Esophagus muscularis mucosa (tissue), 4 donors: ENCODE data around the gene WDR82. TPM values are rescaled to one million over a fixed set of nuclear protein-coding genes. Genes with fewer than 3 reads are reported as not detected.
A peak's percentile ranks its signal among the peaks of the same experiment; 100 is the strongest.

Source experiments
- DNase-seq: peaks from one replicate; pipeline ENCODE4 v3.0.0-alpha.2; 2017; ENCODE audit errors: extremely low spot score
- H3K27ac ChIP-seq, 4 donors: fragments of 200-600 bp; sonication (generic); replicated peaks in 1 of 4; 1 replicate in 3 of 4; 2 replicates in 1 of 4; pipeline ENCODE4 v1.5.1; 2016 to 2019; ENCODE audit warnings: mild to moderate bottlenecking in 1 of 4
- H3K27me3 ChIP-seq, 4 donors: fragments of 200-600 bp; sonication (generic); one replicate each; pipeline versions ENCODE4 v1.5.1 to v1.6.0; 2016 to 2019
- H3K36me3 ChIP-seq, 4 donors: fragments of 200-600 bp; sonication (generic); one replicate each; pipeline ENCODE4 v1.5.1; 2016 to 2019
- H3K4me1 ChIP-seq, 4 donors: fragments of 200-600 bp; sonication (generic); one replicate each; pipeline ENCODE4 v1.5.1; 2016 to 2019
- H3K4me3 ChIP-seq, 4 donors: fragments of 200-600 bp; sonication (generic); 1 replicate in 2 of 4; 2 replicates in 2 of 4; pipeline ENCODE4 v1.5.1; 2016 to 2019; ENCODE audit warnings: mild to moderate bottlenecking in 4 of 4, moderate library complexity in 1 of 4
- H3K9me3 ChIP-seq, 4 donors: fragments of 200-600 bp; sonication (generic); 1 replicate in 3 of 4; 2 replicates in 1 of 4; pipeline ENCODE4 v1.5.1; 2016 to 2019
- EP300 ChIP-seq: sonication (generic); formaldehyde crosslinking; IDR thresholded peaks from one replicate; pipeline ENCODE4 v1.6.1; 2017; ENCODE audit warnings: antibody characterized with exemption
- POLR2A ChIP-seq: fragments of 450-650 bp; IDR thresholded peaks from one replicate; pipeline ENCODE4 v1.6.1; 2017; ENCODE audit warnings: antibody characterized with exemption, moderate library complexity, mild to moderate bottlenecking, low read depth
- POLR2AphosphoS5 ChIP-seq, 2 donors: sonication (generic); formaldehyde crosslinking; IDR thresholded peaks; one replicate each; pipeline ENCODE4 v1.6.1; 2017; ENCODE audit warnings: antibody characterized with exemption in 2 of 2
- WGBS: methylation state at CpG from one replicate; pipeline ENCODE4 v1.1.5; 2018; 5-methylcytosine and 5-hydroxymethylcytosine counted together
- intact Hi-C: fragments of 100-400 bp; cut with DNase I; formaldehyde crosslinking; loops from one replicate; pipeline ENCODE4 v1.15.1; 2023
- total RNA-seq, 4 donors: library from RNA; depleted of rRNA; stranded (reverse); fragments of >200 nt; gene quantifications; one replicate each; pipeline versions ENCODE4 v1.1.0 to v1.2.1, GENCODE V29; 2016
- TF ChIP-seq, protein P1 (sequence below), 3 experiments: fragments of 200-600 bp in 2 of 3; fragments of 450-650 bp in 1 of 3; sonication (generic) in 2 of 3; IDR thresholded peaks; one replicate each; pipeline ENCODE4 v1.5.1; 2017 to 2019; ENCODE audit warnings: antibody characterized with exemption in 3 of 3, mild to moderate bottlenecking in 2 of 3, moderate library complexity in 1 of 3

WDR82 gene
- total RNA-seq, 4 donors from 2014 or later: 62.6 to 101 (median 80.9) TPM

- H3K27ac ChIP-seq: no peak overlapping the region
- peaks cover 38 to 67% (median 66%) of the 10 kb centered on the region in 4 donors for H3K4me1 ChIP-seq
- DNase-seq: no peak
- H3K9me3 ChIP-seq: no peaks in the 10 kb centered on the region
- TF ChIP-seq POLR2A (no peak), EP300 (no peak), POLR2AphosphoS5 (IDR thresholded peaks at IDR 0.05) (peak in 1 of 2 donors; percentile 53)
- TF ChIP-seq, protein P1, sequence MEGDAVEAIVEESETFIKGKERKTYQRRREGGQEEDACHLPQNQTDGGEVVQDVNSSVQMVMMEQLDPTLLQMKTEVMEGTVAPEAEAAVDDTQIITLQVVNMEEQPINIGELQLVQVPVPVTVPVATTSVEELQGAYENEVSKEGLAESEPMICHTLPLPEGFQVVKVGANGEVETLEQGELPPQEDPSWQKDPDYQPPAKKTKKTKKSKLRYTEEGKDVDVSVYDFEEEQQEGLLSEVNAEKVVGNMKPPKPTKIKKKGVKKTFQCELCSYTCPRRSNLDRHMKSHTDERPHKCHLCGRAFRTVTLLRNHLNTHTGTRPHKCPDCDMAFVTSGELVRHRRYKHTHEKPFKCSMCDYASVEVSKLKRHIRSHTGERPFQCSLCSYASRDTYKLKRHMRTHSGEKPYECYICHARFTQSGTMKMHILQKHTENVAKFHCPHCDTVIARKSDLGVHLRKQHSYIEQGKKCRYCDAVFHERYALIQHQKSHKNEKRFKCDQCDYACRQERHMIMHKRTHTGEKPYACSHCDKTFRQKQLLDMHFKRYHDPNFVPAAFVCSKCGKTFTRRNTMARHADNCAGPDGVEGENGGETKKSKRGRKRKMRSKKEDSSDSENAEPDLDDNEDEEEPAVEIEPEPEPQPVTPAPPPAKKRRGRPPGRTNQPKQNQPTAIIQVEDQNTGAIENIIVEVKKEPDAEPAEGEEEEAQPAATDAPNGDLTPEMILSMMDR (IDR thresholded peaks at IDR 0.05): peak; percentile 81 to 95 (median 85)
- intact Hi-C loops: no loop called here
- peaks cover 0 to 5% (median 3%) of the 10 kb centered on the region in 4 donors for H3K36me3 ChIP-seq
- H3K27me3 ChIP-seq: no peaks in the 10 kb centered on the region
- no peak overlapping the region for H3K4me3 ChIP-seq
- WGBS: 30% methylated on average over 9 of the region's 9 CpGs
Observed at GRCh38 chr3:52220380-52221026, 57.9 kb downstream of the WDR82 start.

GRCh38 chr3:52218937-52219650 is 59.4 kb downstream of the WDR82 start:
- intact Hi-C loops: no loop called here
- Histone ChIP-seq H3K9me3 (no peaks in the 10 kb centered on the region), H3K4me3 (no peak overlapping the region), H3K36me3 (peaks cover 12 to 19% (median 18%) of the 10 kb centered on the region in 4 donors), H3K4me1 (peaks cover 38 to 67% (median 66%) of the 10 kb centered on the region in 4 donors), H3K27ac (peak overlapping the region in 3 of 4 donors; percentile 45 to 60 (median 56)), H3K27me3 (no peaks in the 10 kb centered on the region)
- TF ChIP-seq POLR2A (no peak), POLR2AphosphoS5 (IDR thresholded peaks at IDR 0.05) (peak in 1 of 2 donors; percentile 35), EP300 (no peak)
- TF ChIP-seq, protein P1 (IDR thresholded peaks at IDR 0.05): no peak
- DNase-seq: no peak
- 33% methylated on average over 4 of the region's 6 CpGs for WGBS

DNA sequence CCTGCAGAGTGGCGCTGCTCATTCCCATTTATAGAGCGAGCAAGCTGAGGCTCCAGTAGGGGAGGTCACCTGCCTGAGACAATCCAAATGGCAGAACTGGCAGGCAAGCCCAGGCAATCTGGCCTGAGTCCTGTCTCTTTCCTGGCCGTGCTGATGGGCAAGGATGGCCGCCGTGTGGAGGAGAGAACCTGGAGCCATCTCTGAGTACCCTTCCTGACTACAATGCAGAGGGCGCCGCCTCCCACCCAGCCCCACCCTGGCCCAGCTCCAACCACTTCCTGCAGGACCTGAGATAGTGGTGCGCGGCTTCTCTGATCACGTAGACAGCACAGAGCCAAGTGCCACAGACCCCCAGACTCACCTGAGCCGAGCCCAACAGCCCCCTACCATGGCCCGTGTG is 60.0 kb downstream of the WDR82 start:
- no peaks in the 10 kb centered on the region for H3K9me3 ChIP-seq
- no peak overlapping the region for H3K4me3 ChIP-seq
- intact Hi-C loops: no loop called here
- DNase-seq: no peak
- TF ChIP-seq POLR2A: no peak
- TF ChIP-seq EP300: no peak
- TF ChIP-seq, protein P1 (IDR thresholded peaks at IDR 0.05): no peak
- TF ChIP-seq POLR2AphosphoS5 (IDR thresholded peaks at IDR 0.05): no peak
- peaks cover 38 to 67% (median 66%) of the 10 kb centered on the region in 4 donors for H3K4me1 ChIP-seq
- H3K36me3 ChIP-seq: peaks cover 18 to 25% (median 24%) of the 10 kb centered on the region in 4 donors
- H3K27ac ChIP-seq: peak overlapping the region; percentile 28 to 60 (median 50)
- H3K27me3 ChIP-seq: no peaks in the 10 kb centered on the region
- 75% methylated on average over 5 of the region's 12 CpGs for WGBS

GRCh38 chr3:52218026-52218425 is 60.4 kb downstream of the WDR82 start:
- TF ChIP-seq EP300: no peak
- no peak for TF ChIP-seq POLR2A
- intact Hi-C loops: no loop called here

GRCh38 chr3:52217409-52217805 is 61.0 kb downstream of the WDR82 start:
- 87% methylated on average over 9 of the region's 10 CpGs for WGBS
- H3K4me1 ChIP-seq: peaks cover 38 to 67% (median 64%) of the 10 kb centered on the region in 4 donors
- intact Hi-C loops: no loop called here

More at GRCh38 chr3:52218026-52218425, 60.4 kb downstream of the WDR82 start:
- Histone ChIP-seq H3K36me3 (peaks cover 23 to 30% (median 28%) of the 10 kb centered on the region in 4 donors), H3K27ac (peak overlapping the region; percentile 28 to 60 (median 50)), H3K4me3 (no peak overlapping the region), H3K4me1 (peaks cover 38 to 67% (median 66%) of the 10 kb centered on the region in 4 donors), H3K27me3 (no peaks in the 10 kb centered on the region), H3K9me3 (no peaks in the 10 kb centered on the region)
- no peak for DNase-seq
- WGBS: 72% methylated on average over 2 of the region's 3 CpGs

More at GRCh38 chr3:52217409-52217805, 61.0 kb downstream of the WDR82 start:
- H3K9me3 ChIP-seq: no peaks in the 10 kb centered on the region
- no peak for DNase-seq
- H3K27me3 ChIP-seq: no peaks in the 10 kb centered on the region
- H3K36me3 ChIP-seq: peaks cover 29 to 36% (median 34%) of the 10 kb centered on the region in 4 donors
- no peak overlapping the region for H3K4me3 ChIP-seq
- H3K27ac ChIP-seq: peak overlapping the region; percentile 28 to 60 (median 50)
- TF ChIP-seq POLR2AphosphoS5 (IDR thresholded peaks at IDR 0.05) (no peak), POLR2A (no peak), EP300 (no peak)
- TF ChIP-seq, protein P1 (IDR thresholded peaks at IDR 0.05): no peak
